Astrocyte (in vitro differentiated cells and primary cell): ENCODE measurements around the gene FOXL1. TPM values are rescaled to one million over a fixed set of nuclear protein-coding genes. Genes with fewer than 3 reads are reported as not detected.
"Not testable (repeated sequence)": the region's sequence is repeated elsewhere in the genome, so short reads cannot be mapped to it uniquely, and the experiment has no call there.

Experiments
- DNase-seq: peaks from one replicate; pipeline ENCODE4 v3.0.0-alpha.2; 2010; ENCODE audit warnings: low read depth
- FAIRE-seq: peaks from 2 replicates; lab custom pipeline; 2011; peaks lifted over from hg19 to GRCh38; lab: Jason Lieb, UNC
- H2AFZ ChIP-seq: 2 replicates; pipeline ENCODE4 v1.6.0; 2012; ENCODE audit warnings: low read depth, low read length, inconsistent platforms
- H3K27ac ChIP-seq: 2 replicates; pipeline ENCODE4 v1.5.1; 2011; ENCODE audit warnings: low read depth, low read length, inconsistent platforms
- H3K27me3 ChIP-seq: 2 replicates; pipeline ENCODE4 v1.6.0; 2011; ENCODE audit warnings: low read length, inconsistent platforms; ENCODE audit not compliant: insufficient read depth
- H3K36me3 ChIP-seq: 2 replicates; pipeline ENCODE4 v1.5.1; 2011; ENCODE audit warnings: low read length, inconsistent platforms; ENCODE audit not compliant: insufficient read depth
- H3K4me1 ChIP-seq: 2 replicates; pipeline ENCODE4 v1.5.1; 2011; ENCODE audit warnings: low read length, inconsistent platforms; ENCODE audit not compliant: insufficient read depth
- H3K4me2 ChIP-seq: 2 replicates; pipeline ENCODE4 v1.6.0; 2012; ENCODE audit warnings: low read length, inconsistent platforms
- H3K4me3 ChIP-seq: 2 replicates; pipeline ENCODE4 v1.5.1; 2011; ENCODE audit warnings: low read depth, mild to moderate bottlenecking, low read length, inconsistent platforms; ENCODE audit not compliant: insufficient read depth
- H3K79me2 ChIP-seq: 2 replicates; pipeline ENCODE4 v1.6.0; 2012; ENCODE audit warnings: mild to moderate bottlenecking, low read length, inconsistent platforms; ENCODE audit not compliant: insufficient read depth
- H3K9ac ChIP-seq: 2 replicates; pipeline ENCODE4 v1.6.0; 2012; ENCODE audit warnings: mild to moderate bottlenecking, low read length, inconsistent platforms
- H3K9me3 ChIP-seq: 2 replicates; pipeline ENCODE4 v1.5.1; 2012; ENCODE audit warnings: low read depth, mild to moderate bottlenecking, low read length, inconsistent platforms; ENCODE audit not compliant: insufficient read depth
- H4K20me1 ChIP-seq: 2 replicates; pipeline ENCODE4 v1.6.0; 2012; ENCODE audit warnings: low read length, inconsistent platforms; ENCODE audit not compliant: insufficient read depth
- H3K27ac Mint-ChIP-seq: one replicate; pipeline ENCODE4 v1.8.0; 2021; ENCODE audit warnings: mild to moderate bottlenecking, mixed read lengths; ENCODE audit not compliant: unreplicated experiment
- H3K27me3 Mint-ChIP-seq: one replicate; pipeline ENCODE4 v1.8.0; 2021; ENCODE audit warnings: low read depth, mixed read lengths; ENCODE audit not compliant: unreplicated experiment
- H3K36me3 Mint-ChIP-seq: one replicate; pipeline ENCODE4 v1.8.0; 2021; ENCODE audit warnings: low read depth, mixed read lengths; ENCODE audit not compliant: unreplicated experiment
- H3K4me1 Mint-ChIP-seq: one replicate; pipeline ENCODE4 v1.8.0; 2021; ENCODE audit warnings: low read depth, mixed read lengths; ENCODE audit not compliant: unreplicated experiment
- H3K4me3 Mint-ChIP-seq: one replicate; pipeline ENCODE4 v1.8.0; 2021; ENCODE audit warnings: mild to moderate bottlenecking, moderate library complexity, mixed read lengths; ENCODE audit not compliant: unreplicated experiment
- H3K9me3 Mint-ChIP-seq: one replicate; pipeline ENCODE4 v1.8.0; 2021; ENCODE audit warnings: mild to moderate bottlenecking, mixed read lengths; ENCODE audit not compliant: unreplicated experiment
- EZH2 ChIP-seq: IDR thresholded peaks from 2 replicates; pipeline ENCODE4 v1.6.1; 2012; ENCODE audit warnings: mild to moderate bottlenecking, low read length, inconsistent platforms; ENCODE audit not compliant: insufficient read depth
- total RNA-seq: library from RNA; stranded (reverse); gene quantifications from 2 replicates; pipeline ENCODE4 v1.2.1, GENCODE V29; 2021
- TF ChIP-seq, protein P1 (sequence below): IDR thresholded peaks from 2 replicates; pipeline ENCODE4 v1.5.1; 2011; ENCODE audit warnings: low read depth, mild to moderate bottlenecking, inconsistent platforms, low read length, moderate library complexity; ENCODE audit not compliant: insufficient read depth

Gene FOXL1
- total RNA-seq, 1 donor from 2014 or later: 6.1 TPM

DNA sequence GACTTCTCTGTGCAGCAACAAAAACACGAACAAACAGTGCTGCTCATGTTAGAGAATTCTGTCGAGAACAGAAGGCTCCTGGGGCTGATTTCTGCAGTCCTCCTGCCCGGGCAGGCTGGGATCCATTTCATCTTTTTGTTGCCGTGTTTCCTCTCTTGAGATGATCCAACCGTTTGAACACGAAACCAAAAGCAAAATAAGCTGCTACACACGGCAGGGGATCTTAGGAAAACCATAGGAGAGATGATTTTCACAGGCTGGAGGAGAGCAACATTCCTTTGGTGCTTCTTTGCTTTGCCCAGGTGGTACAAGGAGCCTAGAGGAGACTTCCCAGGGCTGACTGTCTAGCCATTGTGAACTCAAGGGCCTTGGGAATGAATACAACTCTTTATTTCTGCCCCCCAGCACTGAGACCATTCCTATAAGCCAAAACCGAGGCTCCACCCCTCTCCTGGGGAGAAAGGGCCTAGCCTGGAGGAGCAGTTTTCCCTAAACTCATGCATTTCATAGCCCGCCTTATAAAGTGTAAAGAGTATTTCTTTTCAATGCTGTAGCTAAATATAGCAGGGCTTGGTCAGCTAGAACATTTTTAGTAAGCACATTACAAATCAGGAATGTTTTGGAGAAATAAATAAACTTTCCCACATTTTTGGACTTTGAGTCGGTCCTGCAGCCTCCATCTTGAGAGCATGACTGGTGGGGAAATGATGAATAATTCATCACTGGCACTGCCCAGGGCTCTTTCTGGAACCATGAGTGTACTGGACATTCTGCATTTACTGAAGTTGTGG lies 7.7 kb downstream of the FOXL1 start:
- H3K36me3 ChIP-seq: no peaks in the 10 kb centered on the region
- H3K27me3 ChIP-seq: no peaks in the 10 kb centered on the region
- H3K9ac ChIP-seq: peak overlapping the region; percentile 82
- peaks cover 2% of the 10 kb centered on the region for H3K36me3 Mint-ChIP-seq
- H3K4me3 ChIP-seq: peak overlapping the region; percentile 13
- no peaks in the 10 kb centered on the region for H4K20me1 ChIP-seq
- peak overlapping the region; percentile 78 for H3K4me2 ChIP-seq
- peaks cover 3% of the 10 kb centered on the region for H3K27me3 Mint-ChIP-seq
- H3K4me3 Mint-ChIP-seq: no peak overlapping the region
- H3K4me1 ChIP-seq: peaks cover 64% of the 10 kb centered on the region
- H2AFZ ChIP-seq: no peak overlapping the region
- no peaks in the 10 kb centered on the region for H3K9me3 ChIP-seq
- peak overlapping the region; percentile 98 for H3K27ac ChIP-seq
- no peaks in the 10 kb centered on the region for H3K9me3 Mint-ChIP-seq
- TF ChIP-seq EZH2: no peak
- TF ChIP-seq, protein P1, sequence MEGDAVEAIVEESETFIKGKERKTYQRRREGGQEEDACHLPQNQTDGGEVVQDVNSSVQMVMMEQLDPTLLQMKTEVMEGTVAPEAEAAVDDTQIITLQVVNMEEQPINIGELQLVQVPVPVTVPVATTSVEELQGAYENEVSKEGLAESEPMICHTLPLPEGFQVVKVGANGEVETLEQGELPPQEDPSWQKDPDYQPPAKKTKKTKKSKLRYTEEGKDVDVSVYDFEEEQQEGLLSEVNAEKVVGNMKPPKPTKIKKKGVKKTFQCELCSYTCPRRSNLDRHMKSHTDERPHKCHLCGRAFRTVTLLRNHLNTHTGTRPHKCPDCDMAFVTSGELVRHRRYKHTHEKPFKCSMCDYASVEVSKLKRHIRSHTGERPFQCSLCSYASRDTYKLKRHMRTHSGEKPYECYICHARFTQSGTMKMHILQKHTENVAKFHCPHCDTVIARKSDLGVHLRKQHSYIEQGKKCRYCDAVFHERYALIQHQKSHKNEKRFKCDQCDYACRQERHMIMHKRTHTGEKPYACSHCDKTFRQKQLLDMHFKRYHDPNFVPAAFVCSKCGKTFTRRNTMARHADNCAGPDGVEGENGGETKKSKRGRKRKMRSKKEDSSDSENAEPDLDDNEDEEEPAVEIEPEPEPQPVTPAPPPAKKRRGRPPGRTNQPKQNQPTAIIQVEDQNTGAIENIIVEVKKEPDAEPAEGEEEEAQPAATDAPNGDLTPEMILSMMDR: no peak
- FAIRE-seq (peak; percentile 82), DNase-seq (peak; percentile 90)
- peaks cover 33% of the 10 kb centered on the region for H3K79me2 ChIP-seq
- no peak overlapping the region for H3K27ac Mint-ChIP-seq
- H3K4me1 Mint-ChIP-seq: peaks cover 18% of the 10 kb centered on the region

DNA sequence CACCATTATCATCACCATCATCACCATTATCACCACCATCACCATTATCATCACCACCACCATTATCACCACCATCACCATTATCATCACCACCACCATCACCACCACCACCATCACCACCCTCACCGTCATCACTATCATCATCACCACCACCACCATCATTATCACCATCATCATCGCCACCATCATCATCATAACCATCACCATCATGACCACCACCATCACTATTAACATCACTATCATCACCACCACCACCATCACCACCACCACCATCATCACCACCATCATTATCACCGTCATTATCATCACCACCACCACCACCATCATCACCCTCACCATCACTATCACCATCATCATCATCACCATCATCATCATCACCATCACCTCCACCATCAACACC lies 9.1 kb downstream of the FOXL1 start:
- H3K36me3 Mint-ChIP-seq: peaks cover 2% of the 10 kb centered on the region
- FAIRE-seq: peak; percentile 5
- Histone ChIP-seq H3K36me3 (no peaks in the 10 kb centered on the region), H3K4me3 (no peak overlapping the region), H3K4me1 (peaks cover 54% of the 10 kb centered on the region), H3K9me3 (no peaks in the 10 kb centered on the region), H3K27ac (peak overlapping the region; percentile 98), H4K20me1 (no peaks in the 10 kb centered on the region), H2AFZ (no peak overlapping the region), H3K79me2 (peaks cover 18% of the 10 kb centered on the region), H3K9ac (no peak overlapping the region), H3K4me2 (no peak overlapping the region), H3K27me3 (no peaks in the 10 kb centered on the region)
- no peak for DNase-seq
- no peak overlapping the region for H3K4me3 Mint-ChIP-seq
- H3K4me1 Mint-ChIP-seq: peaks cover 9% of the 10 kb centered on the region
- H3K9me3 Mint-ChIP-seq: no peaks in the 10 kb centered on the region
- H3K27me3 Mint-ChIP-seq: peaks cover 3% of the 10 kb centered on the region
- TF ChIP-seq, protein P1: no peak
- no peak for TF ChIP-seq EZH2
- H3K27ac Mint-ChIP-seq: no peak overlapping the region

DNA sequence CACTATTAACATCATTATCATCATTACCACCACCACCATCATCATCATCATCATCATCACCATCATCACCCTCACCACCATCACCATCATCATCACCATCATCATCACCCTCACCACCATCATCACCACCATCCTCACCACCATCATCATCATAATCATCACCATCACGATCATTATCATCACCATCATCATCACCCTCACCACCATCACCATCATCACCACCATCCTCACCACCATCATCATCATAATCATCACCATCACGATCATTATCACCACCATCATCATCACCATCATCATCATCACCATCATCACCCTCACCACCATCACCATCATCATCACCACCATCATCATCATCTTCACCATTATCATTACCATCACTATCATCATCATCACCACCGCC lies 9.6 kb downstream of the FOXL1 start:
- H3K36me3 Mint-ChIP-seq, DNase-seq, H2AFZ ChIP-seq, H4K20me1 ChIP-seq, H3K9me3 Mint-ChIP-seq, H3K27me3 Mint-ChIP-seq, H3K4me3 Mint-ChIP-seq, H3K27me3 ChIP-seq, H3K9me3 ChIP-seq, H3K27ac Mint-ChIP-seq, H3K27ac ChIP-seq, H3K36me3 ChIP-seq, FAIRE-seq, H3K4me3 ChIP-seq, H3K4me2 ChIP-seq, H3K9ac ChIP-seq, H3K4me1 Mint-ChIP-seq: not testable (repeated sequence)
- Histone ChIP-seq H3K4me1 (peaks cover 54% of the 10 kb centered on the region), H3K79me2 (peaks cover 14% of the 10 kb centered on the region)
